Measurements from ENCODE around the gene AUNIP.
A peak's percentile ranks its signal among the peaks of the same experiment; 100 is the strongest.

AUNIP gene

GRCh38 chr1:25879675-25880074 lies 20.4 kb upstream of the AUNIP start:
- peaks cover 14% of the 10 kb centered on the region for H3K4me1 Mint-ChIP-seq
- H3K36me3 Mint-ChIP-seq (ENCODE audit: insufficient read depth): peaks cover 4% of the 10 kb centered on the region
- no peaks in the 10 kb centered on the region for H3K27me3 Mint-ChIP-seq
- no peak overlapping the region for H3K27ac Mint-ChIP-seq (ENCODE audit: low read depth)
- no peak overlapping the region for H3K4me3 Mint-ChIP-seq
- no peak for ATAC-seq (replicated peaks; ENCODE audit: extremely low read depth, poor library complexity, severe bottlenecking)
- H3K9me3 Mint-ChIP-seq: no peaks in the 10 kb centered on the region
- DNase-seq (ENCODE audit: low spot score in 2 of 2): no peak

DNA sequence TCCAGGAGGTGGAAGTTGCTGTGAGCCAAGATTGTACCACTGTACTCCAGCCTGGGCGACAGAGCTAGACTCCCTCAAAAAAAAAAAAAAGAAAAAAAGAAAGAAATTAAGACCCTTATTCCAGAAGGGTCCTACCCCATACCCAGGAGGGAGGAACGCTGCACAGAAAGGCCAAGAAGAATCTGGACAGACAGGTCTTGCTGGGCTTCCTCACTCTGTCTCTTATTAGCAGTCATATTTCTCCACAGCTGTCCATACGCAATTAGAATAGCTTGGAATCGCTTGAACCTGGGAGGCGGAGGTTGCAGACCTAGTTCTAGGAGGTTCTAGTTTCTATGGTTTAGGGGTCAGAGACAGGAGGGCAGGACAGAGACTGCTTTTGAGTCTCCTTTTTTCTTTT lies 19.4 kb upstream of the AUNIP start:
- Mint-ChIP-seq H3K36me3 (ENCODE audit: insufficient read depth) (peaks cover 4% of the 10 kb centered on the region), H3K27me3 (no peaks in the 10 kb centered on the region), H3K27ac (ENCODE audit: low read depth) (no peak overlapping the region), H3K4me3 (no peak overlapping the region), H3K4me1 (peaks cover 14% of the 10 kb centered on the region), H3K9me3 (no peaks in the 10 kb centered on the region)
- no peak for DNase-seq (ENCODE audit: low spot score in 2 of 2)
- ATAC-seq (replicated peaks; ENCODE audit: extremely low read depth, poor library complexity, severe bottlenecking): no peak

GRCh38 chr1:25877155-25877554 lies 17.9 kb upstream of the AUNIP start:
- H3K4me3 Mint-ChIP-seq: no peak overlapping the region
- H3K27ac Mint-ChIP-seq (ENCODE audit: low read depth): no peak overlapping the region
- H3K27me3 Mint-ChIP-seq: no peaks in the 10 kb centered on the region
- ATAC-seq (replicated peaks; ENCODE audit: extremely low read depth, poor library complexity, severe bottlenecking) (no peak), DNase-seq (ENCODE audit: low spot score in 2 of 2) (no peak)
- H3K9me3 Mint-ChIP-seq: no peaks in the 10 kb centered on the region
- H3K36me3 Mint-ChIP-seq (ENCODE audit: insufficient read depth): peaks cover 4% of the 10 kb centered on the region
- H3K4me1 Mint-ChIP-seq: peaks cover 14% of the 10 kb centered on the region

GRCh38 chr1:25876693-25877077 lies 17.4 kb upstream of the AUNIP start:
- no peak for DNase-seq (ENCODE audit: low spot score in 2 of 2)
- no peak for ATAC-seq (replicated peaks; ENCODE audit: extremely low read depth, poor library complexity, severe bottlenecking)
- Mint-ChIP-seq H3K36me3 (ENCODE audit: insufficient read depth) (peaks cover 4% of the 10 kb centered on the region), H3K27me3 (no peaks in the 10 kb centered on the region), H3K4me3 (no peak overlapping the region), H3K9me3 (no peaks in the 10 kb centered on the region), H3K4me1 (peaks cover 14% of the 10 kb centered on the region), H3K27ac (ENCODE audit: low read depth) (peak overlapping the region; percentile 30)

DNA sequence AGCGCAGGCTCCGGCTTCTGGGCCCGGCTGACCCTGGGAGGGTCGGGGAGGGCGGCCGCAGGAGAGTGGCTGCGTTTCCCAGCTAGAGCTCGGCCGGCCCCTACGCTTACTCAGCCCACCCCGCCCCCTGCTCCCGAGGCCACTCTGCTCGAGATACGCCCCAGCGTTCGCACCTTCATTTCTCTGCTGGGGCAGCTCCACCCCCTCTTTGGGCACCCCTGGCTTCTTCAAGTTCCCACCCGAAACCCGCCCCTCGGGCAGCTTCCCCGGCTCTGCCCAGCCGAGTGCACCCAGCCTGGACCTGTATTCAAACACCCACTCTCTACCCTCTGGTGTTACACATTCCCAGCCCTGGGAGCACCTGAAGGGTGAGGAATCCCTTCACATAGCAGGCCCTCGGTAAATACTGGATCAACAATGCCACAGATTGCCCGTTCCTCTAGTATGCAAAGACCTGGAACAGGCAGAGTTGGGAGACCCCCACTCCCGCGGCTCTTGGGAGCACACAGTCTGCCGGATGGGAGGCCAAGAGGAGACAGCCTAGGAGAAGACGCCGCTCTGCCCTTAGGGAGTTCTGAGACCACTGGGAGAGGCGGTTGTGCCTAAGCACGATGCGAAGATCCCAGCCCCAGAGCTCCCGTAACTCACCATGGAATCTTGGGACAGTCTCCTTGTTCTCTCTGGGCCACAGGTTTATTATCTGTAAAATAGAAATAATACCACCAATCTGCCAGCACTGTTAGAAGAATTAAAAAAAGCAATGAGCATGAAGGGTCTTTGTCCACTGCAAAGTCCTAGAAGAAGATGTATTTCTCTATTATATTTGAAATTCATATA lies 16.8 kb upstream of the AUNIP start:
- ATAC-seq (replicated peaks; ENCODE audit: extremely low read depth, poor library complexity, severe bottlenecking): peak; percentile 39
- Mint-ChIP-seq H3K27me3 (no peaks in the 10 kb centered on the region), H3K4me1 (peaks cover 14% of the 10 kb centered on the region), H3K27ac (ENCODE audit: low read depth) (peak overlapping the region; percentile 30), H3K4me3 (peak overlapping the region; percentile 73), H3K36me3 (ENCODE audit: insufficient read depth) (peaks cover 4% of the 10 kb centered on the region), H3K9me3 (no peaks in the 10 kb centered on the region)
- DNase-seq (ENCODE audit: low spot score in 2 of 2): no peak

DNA sequence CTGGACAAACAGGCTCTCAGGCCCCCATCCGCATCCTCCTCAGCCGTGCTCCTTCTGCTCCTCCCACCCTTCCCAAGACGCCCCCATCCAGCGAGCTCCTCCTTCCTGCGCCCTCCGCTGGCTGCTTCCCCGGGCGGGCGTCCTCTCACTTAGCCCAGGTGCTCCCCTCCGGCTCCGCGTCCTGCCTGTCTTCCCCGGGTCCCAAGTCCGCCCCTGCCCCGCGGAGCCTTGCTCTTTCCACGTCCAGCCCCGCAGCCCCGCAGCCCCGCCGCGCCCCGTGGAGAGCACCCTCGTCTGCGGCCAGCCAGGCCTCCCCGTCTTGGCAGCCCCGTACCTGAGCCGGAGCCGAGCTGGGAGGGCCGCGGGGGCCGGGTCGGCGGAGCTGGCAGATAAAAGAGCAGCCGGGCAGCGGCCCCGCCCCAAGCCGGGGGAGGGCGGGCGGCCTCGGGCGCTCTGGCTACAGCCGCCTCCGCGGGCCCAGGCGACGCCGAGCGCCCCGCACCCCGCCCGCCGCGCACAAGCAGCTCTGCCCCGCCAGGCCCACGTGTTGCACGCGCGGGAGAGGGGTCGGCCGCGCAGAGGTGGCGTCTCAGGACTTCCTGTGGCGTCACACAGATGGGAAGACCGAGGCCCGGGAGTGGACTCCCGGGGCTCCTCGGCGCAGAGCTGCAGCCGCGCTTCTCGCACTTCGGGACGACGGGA lies 16.0 kb upstream of the AUNIP start, which contains the start of gene PAQR7:
PAQR7 (minus strand) TSS at position 555 of the 702 bp plus-strand sequence. CDS start 11,869 bp downstream, outside the sequence.
- no peaks in the 10 kb centered on the region for H3K9me3 Mint-ChIP-seq

DNA sequence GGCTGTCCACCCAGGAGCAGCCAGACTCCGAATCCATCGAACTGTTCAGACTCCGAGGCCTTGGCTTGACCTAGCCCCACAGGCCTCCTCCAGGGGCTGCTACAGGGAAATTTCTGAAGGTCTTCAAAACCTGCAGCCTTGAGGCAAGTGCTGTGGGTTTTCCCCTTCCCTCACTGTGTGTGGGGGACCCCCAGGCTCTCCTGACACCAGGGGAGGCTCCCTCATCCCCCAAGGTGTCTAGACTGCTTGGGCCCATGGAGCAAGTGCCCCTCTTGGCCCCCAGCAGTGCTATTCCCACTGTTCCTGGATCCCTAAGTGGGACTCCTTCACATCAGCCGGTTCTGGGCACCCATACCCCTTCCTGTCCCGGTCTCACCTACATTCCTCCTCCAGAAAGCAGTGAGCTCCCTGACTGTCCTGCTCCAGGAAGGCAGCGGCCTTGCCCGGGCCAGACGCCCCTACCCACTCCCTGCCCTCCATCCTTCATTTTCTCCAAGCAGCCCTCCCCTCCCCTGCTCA lies 15.4 kb upstream of the AUNIP start:
- DNase-seq (ENCODE audit: low spot score in 2 of 2) (no peak), ATAC-seq (replicated peaks; ENCODE audit: extremely low read depth, poor library complexity, severe bottlenecking) (peak; percentile 11)
- no peaks in the 10 kb centered on the region for H3K9me3 Mint-ChIP-seq
- H3K27me3 Mint-ChIP-seq: no peaks in the 10 kb centered on the region
- peaks cover 14% of the 10 kb centered on the region for H3K4me1 Mint-ChIP-seq
- peak overlapping the region; percentile 73 for H3K4me3 Mint-ChIP-seq
- H3K36me3 Mint-ChIP-seq (ENCODE audit: insufficient read depth): peaks cover 4% of the 10 kb centered on the region
- no peak overlapping the region for H3K27ac Mint-ChIP-seq (ENCODE audit: low read depth)

More for the DNA sequence above, 16.0 kb upstream of the AUNIP start, which contains the start of gene PAQR7:
- ATAC-seq (replicated peaks; ENCODE audit: extremely low read depth, poor library complexity, severe bottlenecking): peak; percentile 76
- peak; percentile 25 to 37 for DNase-seq (ENCODE audit: low spot score in 2 of 2)
- Mint-ChIP-seq H3K4me3 (peak within 1 kb of the TSS; percentile 73), H3K4me1 (peaks cover 14% of the 10 kb centered on the region), H3K36me3 (ENCODE audit: insufficient read depth) (peaks cover 4% of the 10 kb centered on the region), H3K27ac (ENCODE audit: low read depth) (peak within 1 kb of the TSS; percentile 30), H3K27me3 (no peaks in the 10 kb centered on the region)

DNA sequence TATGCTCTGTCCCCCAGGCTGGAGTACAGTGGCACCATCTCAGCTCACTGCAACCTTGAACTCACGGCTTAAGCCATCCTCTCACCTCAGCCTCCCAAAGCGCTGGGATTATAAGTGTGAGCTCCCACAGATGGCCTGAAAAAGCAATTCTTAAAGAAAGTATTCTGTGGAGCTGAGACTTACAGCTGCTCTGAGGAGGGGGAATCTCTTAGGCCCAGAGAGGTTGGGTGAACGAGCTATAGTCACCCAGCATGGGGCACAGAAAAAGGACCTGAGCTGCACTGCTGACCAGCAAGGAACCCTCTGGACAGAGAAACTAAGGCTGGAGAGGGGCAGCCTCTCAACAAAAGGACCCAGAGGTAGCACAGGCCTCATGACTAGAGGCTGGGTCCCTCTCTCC lies 15.0 kb upstream of the AUNIP start:
- peaks cover 4% of the 10 kb centered on the region for H3K36me3 Mint-ChIP-seq (ENCODE audit: insufficient read depth)
- DNase-seq (ENCODE audit: low spot score in 2 of 2): no peak
- H3K9me3 Mint-ChIP-seq: no peaks in the 10 kb centered on the region
- no peak for ATAC-seq (replicated peaks; ENCODE audit: extremely low read depth, poor library complexity, severe bottlenecking)
- no peaks in the 10 kb centered on the region for H3K27me3 Mint-ChIP-seq
- H3K4me3 Mint-ChIP-seq: no peak overlapping the region
- peaks cover 14% of the 10 kb centered on the region for H3K4me1 Mint-ChIP-seq
- H3K27ac Mint-ChIP-seq (ENCODE audit: low read depth): no peak overlapping the region

DNA sequence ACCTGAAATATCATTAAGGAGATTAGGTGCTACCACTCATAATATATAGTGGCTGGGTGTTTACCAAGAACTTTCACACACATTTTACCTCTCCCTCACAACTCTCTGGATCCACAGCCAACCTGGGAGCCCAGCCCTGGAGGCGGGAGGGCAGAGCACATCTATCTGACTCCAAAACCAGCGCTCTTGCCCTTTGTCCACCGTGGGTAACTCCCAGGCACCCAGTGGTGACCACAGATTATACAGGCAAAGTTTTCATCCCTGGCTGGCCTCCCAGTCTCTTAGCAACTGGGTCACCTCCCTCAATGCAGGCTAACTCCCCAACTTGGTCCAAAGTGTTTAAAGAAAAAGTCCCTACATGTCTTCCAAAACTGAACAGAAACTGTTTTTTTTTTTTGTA lies 13.9 kb upstream of the AUNIP start:
- no peak overlapping the region for H3K4me3 Mint-ChIP-seq
- peaks cover 4% of the 10 kb centered on the region for H3K36me3 Mint-ChIP-seq (ENCODE audit: insufficient read depth)
- no peak for ATAC-seq (replicated peaks; ENCODE audit: extremely low read depth, poor library complexity, severe bottlenecking)
- no peaks in the 10 kb centered on the region for H3K9me3 Mint-ChIP-seq
- no peak for DNase-seq (ENCODE audit: low spot score in 2 of 2)
- H3K4me1 Mint-ChIP-seq: peaks cover 14% of the 10 kb centered on the region
- no peaks in the 10 kb centered on the region for H3K27me3 Mint-ChIP-seq
- H3K27ac Mint-ChIP-seq (ENCODE audit: low read depth): no peak overlapping the region

- H3K4me3 Mint-ChIP-seq: no peak overlapping the region
- peaks cover 14% of the 10 kb centered on the region for H3K4me1 Mint-ChIP-seq
- DNase-seq (ENCODE audit: low spot score in 2 of 2) (no peak), ATAC-seq (replicated peaks; ENCODE audit: extremely low read depth, poor library complexity, severe bottlenecking) (no peak)
- H3K36me3 Mint-ChIP-seq (ENCODE audit: insufficient read depth): peaks cover 4% of the 10 kb centered on the region
- H3K9me3 Mint-ChIP-seq: no peaks in the 10 kb centered on the region
- H3K27ac Mint-ChIP-seq (ENCODE audit: low read depth): no peak overlapping the region
- no peaks in the 10 kb centered on the region for H3K27me3 Mint-ChIP-seq
These were observed 13.5 kb upstream of the AUNIP start for GRCh38 chr1:25872713-25873112.

DNA sequence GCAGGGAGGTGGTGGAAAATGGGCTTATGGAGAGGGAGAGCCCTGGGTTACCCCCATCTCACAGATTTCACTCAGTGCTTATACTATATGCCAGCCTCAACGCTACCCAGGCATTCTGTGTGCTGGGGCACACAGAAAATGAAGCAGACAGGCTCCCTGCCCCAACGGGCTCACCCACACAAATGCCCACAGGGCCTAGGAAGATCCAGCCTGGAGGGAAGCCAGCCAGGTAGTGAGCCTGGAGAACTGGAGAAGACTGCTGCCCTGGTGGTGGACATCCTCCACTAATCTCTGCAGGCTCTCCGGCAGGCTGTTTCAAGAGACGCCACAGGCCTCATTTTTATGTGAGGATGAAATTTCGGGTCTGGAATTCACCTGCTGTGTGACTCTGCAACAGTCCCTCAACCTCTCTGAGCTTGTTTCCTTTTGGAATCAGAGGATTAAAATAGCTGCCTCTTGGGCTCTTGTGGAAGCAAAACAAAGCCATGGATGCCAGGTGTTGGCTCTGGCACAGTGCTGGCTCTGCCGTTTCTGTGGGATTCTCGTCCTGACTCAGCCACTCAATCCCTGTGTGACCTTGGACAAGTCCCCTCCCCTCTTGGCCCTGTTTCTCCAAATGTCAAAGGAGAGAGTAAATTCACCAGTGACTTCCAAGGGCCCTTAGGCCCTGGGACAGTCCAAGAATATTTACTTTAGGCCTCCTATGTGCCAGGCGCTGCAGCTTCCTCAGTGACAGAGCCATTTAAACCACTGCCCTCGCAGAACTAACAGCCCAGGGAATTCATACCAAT lies 12.6 kb upstream of the AUNIP start:
- Mint-ChIP-seq H3K27ac (ENCODE audit: low read depth) (no peak overlapping the region), H3K4me3 (no peak overlapping the region), H3K9me3 (no peaks in the 10 kb centered on the region), H3K27me3 (no peaks in the 10 kb centered on the region), H3K36me3 (ENCODE audit: insufficient read depth) (peaks cover 4% of the 10 kb centered on the region), H3K4me1 (peaks cover 14% of the 10 kb centered on the region)
- ATAC-seq (replicated peaks; ENCODE audit: extremely low read depth, poor library complexity, severe bottlenecking): no peak
- DNase-seq (ENCODE audit: low spot score in 2 of 2): no peak

- ATAC-seq (replicated peaks; ENCODE audit: extremely low read depth, poor library complexity, severe bottlenecking) (no peak), DNase-seq (ENCODE audit: low spot score in 2 of 2) (no peak)
- Mint-ChIP-seq H3K4me3 (no peak overlapping the region), H3K36me3 (ENCODE audit: insufficient read depth) (peaks cover 4% of the 10 kb centered on the region), H3K27ac (ENCODE audit: low read depth) (no peak overlapping the region), H3K9me3 (no peaks in the 10 kb centered on the region), H3K27me3 (no peaks in the 10 kb centered on the region), H3K4me1 (peaks cover 10% of the 10 kb centered on the region)
These were observed 11.9 kb upstream of the AUNIP start for GRCh38 chr1:25871086-25871703.
